IMR-90 (cell line): Measurements from ENCODE around the gene NUP37. TPM values are rescaled to one million over a fixed set of nuclear protein-coding genes. Genes with fewer than 3 reads are reported as not detected.

Source experiments
- ATAC-seq: fragments of 200-7000 bp; cut with Tn5 transposase; 2 replicates; pipeline ENCODE4 v1.9.1; 2020; ENCODE audit warnings: low read depth, mild to moderate bottlenecking, moderate library complexity
- BruUV-seq: library from RNA; stranded (reverse); fragments of 400-500 nt; replicated peaks from 2 replicates; lab custom pipeline; 2021; lab: Mats Ljungman, UMichigan
- CTCF ChIA-PET: fragments of 300-600 bp; formaldehyde crosslinking; extraction: SDS; loops from one replicate; lab custom pipeline; 2021; ENCODE audit warnings: antibody characterized with exemption; lab: Yijun Ruan, JAX
- POLR2A ChIA-PET: fragments of 300-600 bp; sonication (Branson Sonifier 250); formaldehyde crosslinking; loops from one replicate; lab custom pipeline; 2022; ENCODE audit warnings: antibody characterized with exemption; ENCODE audit not compliant: unreplicated experiment; lab: Charles Lee
- DNase-seq: peaks from one replicate; pipeline ENCODE4 v3.0.0; 2013
- H2AFZ ChIP-seq: replicated peaks from 2 replicates; pipeline ENCODE3; 2013; ENCODE audit warnings: low read length, mild to moderate bottlenecking; ENCODE audit not compliant: poor library complexity
- H2AK5ac ChIP-seq: 2 replicates; pipeline ENCODE4 v1.6.1; 2013; ENCODE audit warnings: low read depth, low read length, inconsistent platforms
- H2AK9ac ChIP-seq: replicated peaks from 2 replicates; pipeline ENCODE3; 2013; ENCODE audit warnings: mild to moderate bottlenecking, low read depth, low read length, moderate library complexity; ENCODE audit not compliant: poor library complexity
- H2BK120ac ChIP-seq: 2 replicates; pipeline ENCODE4 v1.6.1; 2013; ENCODE audit warnings: low read depth, low read length, inconsistent platforms
- H2BK15ac ChIP-seq: 3 replicates; pipeline ENCODE4 v1.6.1; 2013; ENCODE audit warnings: low read depth, low read length, inconsistent platforms
- H2BK20ac ChIP-seq: 2 replicates; pipeline ENCODE4 v1.6.1; 2013; ENCODE audit warnings: low read depth, mild to moderate bottlenecking, inconsistent platforms, low read length, moderate library complexity
- H2BK5ac ChIP-seq: 2 replicates; pipeline ENCODE4 v1.6.1; 2013; ENCODE audit warnings: mild to moderate bottlenecking, low read depth, low read length, inconsistent platforms; ENCODE audit not compliant: poor library complexity, severe bottlenecking
- H3K14ac ChIP-seq: replicated peaks from 2 replicates; pipeline ENCODE4 v1.6.1; 2013; ENCODE audit warnings: low read depth, low read length, inconsistent platforms
- H3K18ac ChIP-seq: 2 replicates; pipeline ENCODE4 v1.6.1; 2013; ENCODE audit warnings: low read depth, low read length, control low read depth
- H3K23ac ChIP-seq: 2 replicates; pipeline ENCODE4 v1.6.1; 2013; ENCODE audit warnings: low read depth, low read length, inconsistent platforms
- H3K27ac ChIP-seq: 2 replicates; pipeline ENCODE4 v1.5.1; 2013; ENCODE audit warnings: mild to moderate bottlenecking, control low read depth, low read length; ENCODE audit not compliant: insufficient read depth
- H3K27me3 ChIP-seq: 2 replicates; pipeline ENCODE4 v1.6.1; 2013; ENCODE audit warnings: low read length; ENCODE audit not compliant: control insufficient read depth, insufficient read depth
- H3K36me3 ChIP-seq: 2 replicates; pipeline ENCODE4 v1.6.1; 2013; ENCODE audit warnings: low read length, mixed read lengths; ENCODE audit not compliant: control insufficient read depth, insufficient read depth
- H3K4ac ChIP-seq: 2 replicates; pipeline ENCODE4 v1.6.1; 2013; ENCODE audit warnings: low read depth, low read length, inconsistent platforms
- H3K4me1 ChIP-seq: 2 replicates; pipeline ENCODE4 v1.6.1; 2013; ENCODE audit warnings: low read length, mixed read lengths; ENCODE audit not compliant: control insufficient read depth, insufficient read depth
- H3K4me2 ChIP-seq: 2 replicates; pipeline ENCODE4 v1.6.1; 2013; ENCODE audit warnings: low read depth, mild to moderate bottlenecking, control low read depth, low read length, moderate library complexity
- H3K4me3 ChIP-seq: 2 replicates; pipeline ENCODE4 v1.5.1; 2013; ENCODE audit warnings: low read depth, mild to moderate bottlenecking, control low read depth, low read length, moderate library complexity; ENCODE audit not compliant: insufficient read depth
- H3K56ac ChIP-seq: 2 replicates; pipeline ENCODE4 v1.6.1; 2013; ENCODE audit warnings: low read length, inconsistent platforms; ENCODE audit not compliant: insufficient read depth; ENCODE audit errors: extremely low read depth
- H3K79me1 ChIP-seq, 2 experiments: 2 replicates each; pipeline ENCODE4 v1.6.1; 2013; ENCODE audit warnings: low read length in 2 of 2, inconsistent platforms in 1 of 2, low read depth in 1 of 2
- H3K9ac ChIP-seq: 2 replicates; pipeline ENCODE4 v1.6.1; 2013; ENCODE audit warnings: low read depth, low read length, control low read depth
- H3K9me1 ChIP-seq: 2 replicates; pipeline ENCODE4 v1.6.1; 2013; ENCODE audit warnings: low read length, inconsistent platforms; ENCODE audit not compliant: insufficient read depth
- H3K9me3 ChIP-seq: 2 replicates; pipeline ENCODE4 v1.6.1; 2013; ENCODE audit warnings: low read length; ENCODE audit not compliant: control insufficient read depth, insufficient read depth
- H4K20me1 ChIP-seq: 2 replicates; pipeline ENCODE4 v1.6.1; 2013; ENCODE audit warnings: low read length, inconsistent platforms; ENCODE audit not compliant: insufficient read depth
- H4K5ac ChIP-seq: 2 replicates; pipeline ENCODE4 v1.6.1; 2013; ENCODE audit warnings: mild to moderate bottlenecking, low read depth, low read length, control low read depth
- H4K8ac ChIP-seq, 2 experiments: 2 replicates each; pipeline ENCODE4 v1.6.1; 2013; ENCODE audit warnings: low read depth in 2 of 2, low read length in 2 of 2, control low read depth in 1 of 2, inconsistent platforms in 1 of 2
- H4K91ac ChIP-seq: 2 replicates; pipeline ENCODE4 v1.6.1; 2013; ENCODE audit warnings: low read depth, low read length, inconsistent platforms; ENCODE audit not compliant: insufficient read depth
- CEBPB ChIP-seq: IDR thresholded peaks from 2 replicates; pipeline ENCODE4 v1.6.1; 2012; ENCODE audit warnings: low read depth, low read length, improper control_type of control experiment
- MAFK ChIP-seq: IDR thresholded peaks from 2 replicates; pipeline ENCODE4 v1.6.1; 2012; ENCODE audit warnings: low read depth, low read length, improper control_type of control experiment
- NFE2L2 ChIP-seq: fragments of 150-350 bp; IDR thresholded peaks from 2 replicates; pipeline ENCODE4 v1.6.1; 2016; ENCODE audit warnings: low read depth, mild to moderate bottlenecking, low read length
- RAD21 ChIP-seq: IDR thresholded peaks from 2 replicates; pipeline ENCODE4 v1.6.1; 2012; ENCODE audit warnings: low read length, improper control_type of control experiment
- WGBS, 2 experiments: methylation state at CpG; one replicate each; pipeline versions ENCODE4 v1.1.5 to v1.1.7; 2013; ENCODE audit warnings: missing lambda C conversion rate in 2 of 2; ENCODE audit not compliant: insufficient read length in 1 of 2; ENCODE audit errors: extremely low coverage in 2 of 2; 5-methylcytosine and 5-hydroxymethylcytosine counted together
- dilution Hi-C: fragments of 300-500 bp; cut with HindIII; formaldehyde crosslinking; loops from one replicate; pipeline ENCODE4 v1.14.3; 2018; ENCODE audit warnings: low sequenced_read_pairs; ENCODE audit not compliant: unreplicated experiment
- in situ Hi-C: fragments of 300-500 bp; cut with MboI; formaldehyde crosslinking; loops from 3 replicates; pipeline ENCODE4 v1.14.3; 2019; ENCODE audit warnings: low sequenced_read_pairs, inconsistent platforms, mixed read lengths
- intact Hi-C: fragments of 100-400 bp; cut with micrococcal nuclease; formaldehyde crosslinking; loops from 2 replicates; pipeline ENCODE4 v1.10.0; 2022
- polyA plus RNA-seq, 3 experiments: library from polyadenylated mRNA; depleted of rRNA; stranded (reverse); fragments of >200 nt; gene quantifications; 2 replicates each; pipeline ENCODE4 v1.2.3, GENCODE V29; 2012; ENCODE audit warnings: low replicate concordance in 1 of 3
- total RNA-seq: library from RNA; depleted of rRNA; stranded (reverse); fragments of >200 nt; gene quantifications from 2 replicates; pipeline ENCODE4 v1.2.3, GENCODE V29; 2012

Gene NUP37
- total and polyA plus RNA-seq, 2 of the 4 experiments (the other 2 are of a cell fraction), result 41.1 to 55.0 TPM

GRCh38 chr12:102067574-102068258, 52.2 kb downstream of the NUP37 start:
- Histone ChIP-seq H3K27me3 (no peaks in the 10 kb centered on the region), H2BK120ac (no peak overlapping the region), H3K4me1 (no peaks in the 10 kb centered on the region), H3K56ac (no peak overlapping the region), H3K14ac (no peak overlapping the region), H3K9ac (no peak overlapping the region), H3K4me3 (no peak overlapping the region), H4K91ac (no peak overlapping the region), H3K27ac (no peak overlapping the region), H2AFZ (no peak overlapping the region), H3K23ac (peak overlapping the region; percentile 47; the same call in 1 of the 2 replicates), H3K36me3 (no peaks in the 10 kb centered on the region), H3K9me1 (no peaks in the 10 kb centered on the region), H4K20me1 (no peaks in the 10 kb centered on the region), H3K9me3 (no peaks in the 10 kb centered on the region), H4K5ac (no peak overlapping the region), H3K4ac (no peak overlapping the region), H2AK9ac (no peak overlapping the region), H2AK5ac (no peak overlapping the region), H3K18ac (0 out of 2 replicates have a peak overlapping the region, but pooled peaks have one; percentile 37), H2BK15ac (no peak overlapping the region), H3K79me1 (no peaks in the 10 kb centered on the region), H2BK20ac (no peak overlapping the region), H3K4me2 (no peak overlapping the region; the same call in 1 of the 2 replicates), H4K8ac (no peak overlapping the region), H2BK5ac (no peak overlapping the region)
- ATAC-seq (peak; percentile 11; the same call in 1 of the 2 replicates), DNase-seq (peak; percentile 36)
- no peak for TF ChIP-seq MAFK
- TF ChIP-seq CEBPB, result no peak
- TF ChIP-seq NFE2L2, result 0 out of 2 replicates have a peak, but pooled peaks have one; percentile 17
- no peak for TF ChIP-seq RAD21
- ChIA-PET POLR2A (no interaction called here), CTCF (interaction anchor here (0.9 kb wide), 1 partner anchor 28 kb away, joined by 3 read pairs; no protein-coding TSS in a partner anchor)
- in situ Hi-C loops (no loop called here), dilution Hi-C loops (no loop called here), intact Hi-C loops (no loop called here)
- no TSS peak for BruUV-seq
- WGBS, 2 experiments, result no CpG with 5 or more reads among the region's 5 CpGs
